ENCODE data around the gene COL27A1. TPM values are rescaled to one million over a fixed set of nuclear protein-coding genes. Genes with fewer than 3 reads are reported as not detected.

The COL27A1 gene
- 61.4 TPM for total RNA-seq (ENCODE audit: unreplicated experiment)
- long read RNA-seq, partial matches to known transcripts, result 0 of 2 reads
- long read RNA-seq, other reads (novel, unspliced or antisense), result 2 of 2 reads

GRCh38 chr9:114155263-114155994 lies at the start of gene COL27A1:
TSS of gene COL27A1 (plus strand) at chr9:114155537. CDS start at chr9:114155951, 414 bp downstream.
- peaks cover 12% of the 10 kb centered on the region for H3K36me3 Mint-ChIP-seq (ENCODE audit: low read depth, unreplicated experiment)
- no peaks in the 10 kb centered on the region for H3K9me3 Mint-ChIP-seq (ENCODE audit: unreplicated experiment)
- H3K4me1 Mint-ChIP-seq (ENCODE audit: unreplicated experiment), result peaks cover 31% of the 10 kb centered on the region
- peaks cover 25% of the 10 kb centered on the region for H3K27me3 Mint-ChIP-seq (ENCODE audit: unreplicated experiment)
- DNase-seq (ENCODE audit: low spot score), result peak; percentile 97
- H3K27ac Mint-ChIP-seq (ENCODE audit: unreplicated experiment), result peak within 1 kb of the TSS; percentile 85
- peak within 1 kb of the TSS; percentile 98 for H3K4me3 Mint-ChIP-seq (ENCODE audit: unreplicated experiment)
- peak; percentile 85 for TF ChIP-seq CTCF (IDR thresholded peaks at IDR 0.05; ENCODE audit: unreplicated experiment)

- Mint-ChIP-seq H3K36me3 (ENCODE audit: low read depth, unreplicated experiment) (no peaks in the 10 kb centered on the region), H3K9me3 (ENCODE audit: unreplicated experiment) (peaks cover 3% of the 10 kb centered on the region), H3K27me3 (ENCODE audit: unreplicated experiment) (peaks cover 9% of the 10 kb centered on the region), H3K4me1 (ENCODE audit: unreplicated experiment) (no peaks in the 10 kb centered on the region), H3K27ac (ENCODE audit: unreplicated experiment) (no peak overlapping the region), H3K4me3 (ENCODE audit: unreplicated experiment) (peak overlapping the region; percentile 6)
- DNase-seq (ENCODE audit: low spot score), result no peak
- no peak for TF ChIP-seq CTCF (IDR thresholded peaks at IDR 0.05; ENCODE audit: unreplicated experiment)
Observed at GRCh38 chr9:114107286-114108001, 47.9 kb upstream of the COL27A1 start.

- DNase-seq (ENCODE audit: low spot score), result peak; percentile 88
- Mint-ChIP-seq H3K4me1 (ENCODE audit: unreplicated experiment) (no peaks in the 10 kb centered on the region), H3K9me3 (ENCODE audit: unreplicated experiment) (no peaks in the 10 kb centered on the region), H3K27ac (ENCODE audit: unreplicated experiment) (no peak overlapping the region), H3K27me3 (ENCODE audit: unreplicated experiment) (peaks cover 12% of the 10 kb centered on the region), H3K4me3 (ENCODE audit: unreplicated experiment) (no peak overlapping the region), H3K36me3 (ENCODE audit: low read depth, unreplicated experiment) (no peaks in the 10 kb centered on the region)
- peak; percentile 65 for TF ChIP-seq CTCF (IDR thresholded peaks at IDR 0.05; ENCODE audit: unreplicated experiment)
Observed at GRCh38 chr9:114108016-114108833, 47.1 kb upstream of the COL27A1 start.

GRCh38 chr9:114109124-114109523 lies 46.2 kb upstream of the COL27A1 start:
- Mint-ChIP-seq H3K27ac (ENCODE audit: unreplicated experiment) (no peak overlapping the region), H3K27me3 (ENCODE audit: unreplicated experiment) (peaks cover 10% of the 10 kb centered on the region), H3K4me3 (ENCODE audit: unreplicated experiment) (no peak overlapping the region), H3K4me1 (ENCODE audit: unreplicated experiment) (no peaks in the 10 kb centered on the region), H3K36me3 (ENCODE audit: low read depth, unreplicated experiment) (no peaks in the 10 kb centered on the region), H3K9me3 (ENCODE audit: unreplicated experiment) (no peaks in the 10 kb centered on the region)
- DNase-seq (ENCODE audit: low spot score), result no peak
- TF ChIP-seq CTCF (IDR thresholded peaks at IDR 0.05; ENCODE audit: unreplicated experiment), result no peak

All from endothelial cell (in vitro differentiated cells).